Globus pallidus (tissue), 1 donor: ENCODE results near the gene JAM3.

Experiments used
- DNase-seq: peaks from one replicate; pipeline ENCODE4 v3.0.0-alpha.2; 2015; ENCODE audit warnings: low spot score

The JAM3 gene

GRCh38 chr11:134145715-134146114, 76.8 kb downstream of the JAM3 start:
- no peak for DNase-seq

- DNase-seq: no peak
Measured at GRCh38 chr11:134146598-134146997, 77.7 kb downstream of the JAM3 start.

- no peak for DNase-seq
Measured at GRCh38 chr11:134149371-134149770, 80.5 kb downstream of the JAM3 start.

GRCh38 chr11:134150195-134150903, 81.5 kb downstream of the JAM3 start:
- DNase-seq: peak; percentile 57

- DNase-seq: no peak
Measured at GRCh38 chr11:134151083-134151747, 82.3 kb downstream of the JAM3 start.

GRCh38 chr11:134152696-134153095, 83.8 kb downstream of the JAM3 start:
- DNase-seq: no peak

- no peak for DNase-seq
Measured at GRCh38 chr11:134153147-134153905, 84.5 kb downstream of the JAM3 start.

- no peak for DNase-seq
Measured at GRCh38 chr11:134154441-134154840, 85.6 kb downstream of the JAM3 start.

GRCh38 chr11:134155456-134155855, 86.6 kb downstream of the JAM3 start:
- DNase-seq: no peak

- DNase-seq: no peak
Measured at GRCh38 chr11:134155946-134156865, 87.3 kb downstream of the JAM3 start.

- DNase-seq: no peak
Measured at GRCh38 chr11:134157451-134157850, 88.6 kb downstream of the JAM3 start.

- DNase-seq: no peak
Measured at GRCh38 chr11:134158023-134158422, 89.2 kb downstream of the JAM3 start.

GRCh38 chr11:134159652-134160051, 90.8 kb downstream of the JAM3 start:
- DNase-seq: no peak

- no peak for DNase-seq
Measured at GRCh38 chr11:134164490-134165370, 95.9 kb downstream of the JAM3 start.

- DNase-seq: no peak
Measured at GRCh38 chr11:134170177-134170918, 101.5 kb downstream of the JAM3 start.

GRCh38 chr11:134170919-134171281, 102.0 kb downstream of the JAM3 start:
- no peak for DNase-seq

GRCh38 chr11:134171951-134172350, 103.1 kb downstream of the JAM3 start:
- DNase-seq: no peak

- DNase-seq: no peak
Measured at GRCh38 chr11:134173296-134173695, 104.4 kb downstream of the JAM3 start.

- DNase-seq: no peak
Measured at GRCh38 chr11:134176284-134176683, 107.4 kb downstream of the JAM3 start.

- no peak for DNase-seq
Measured at GRCh38 chr11:134178032-134178674, 109.3 kb downstream of the JAM3 start.
